Measurements from ENCODE around the gene INS.

INS gene

GRCh38 chr11:2202071-2202899, 41.3 kb upstream of the INS start:
- TF ChIP-seq, protein P1, sequence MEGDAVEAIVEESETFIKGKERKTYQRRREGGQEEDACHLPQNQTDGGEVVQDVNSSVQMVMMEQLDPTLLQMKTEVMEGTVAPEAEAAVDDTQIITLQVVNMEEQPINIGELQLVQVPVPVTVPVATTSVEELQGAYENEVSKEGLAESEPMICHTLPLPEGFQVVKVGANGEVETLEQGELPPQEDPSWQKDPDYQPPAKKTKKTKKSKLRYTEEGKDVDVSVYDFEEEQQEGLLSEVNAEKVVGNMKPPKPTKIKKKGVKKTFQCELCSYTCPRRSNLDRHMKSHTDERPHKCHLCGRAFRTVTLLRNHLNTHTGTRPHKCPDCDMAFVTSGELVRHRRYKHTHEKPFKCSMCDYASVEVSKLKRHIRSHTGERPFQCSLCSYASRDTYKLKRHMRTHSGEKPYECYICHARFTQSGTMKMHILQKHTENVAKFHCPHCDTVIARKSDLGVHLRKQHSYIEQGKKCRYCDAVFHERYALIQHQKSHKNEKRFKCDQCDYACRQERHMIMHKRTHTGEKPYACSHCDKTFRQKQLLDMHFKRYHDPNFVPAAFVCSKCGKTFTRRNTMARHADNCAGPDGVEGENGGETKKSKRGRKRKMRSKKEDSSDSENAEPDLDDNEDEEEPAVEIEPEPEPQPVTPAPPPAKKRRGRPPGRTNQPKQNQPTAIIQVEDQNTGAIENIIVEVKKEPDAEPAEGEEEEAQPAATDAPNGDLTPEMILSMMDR (IDR thresholded peaks at IDR 0.05; ENCODE audit: control insufficient read depth, insufficient read depth, low read depth, low read length, missing control alignments), result no peak
- no peak for DNase-seq (ENCODE audit: low read depth)
- no peak overlapping the region for H3K4me3 ChIP-seq (ENCODE audit: control insufficient read depth, low read depth, low read length)

DNA sequence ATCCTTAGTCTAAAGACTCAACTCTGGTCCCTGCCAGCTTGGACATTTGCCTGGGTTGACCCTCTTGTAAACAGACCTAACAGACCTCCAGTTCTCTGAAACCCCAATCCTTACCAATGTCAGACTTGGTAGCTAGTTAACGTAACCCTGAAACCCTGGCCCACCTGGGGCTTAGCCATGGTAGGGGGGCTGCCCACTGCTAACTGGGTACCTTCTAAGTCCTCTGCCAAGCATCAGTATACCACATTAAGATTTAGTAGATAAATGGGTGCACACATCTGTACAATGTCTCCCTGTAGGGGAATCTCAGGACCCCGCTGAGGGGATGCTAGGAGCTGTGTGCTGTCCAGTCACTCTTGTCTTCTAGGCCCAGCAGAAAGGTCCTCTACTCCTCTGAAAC, 40.5 kb upstream of the INS start:
- H3K4me3 ChIP-seq (ENCODE audit: control insufficient read depth, low read depth, low read length), result no peak overlapping the region
- TF ChIP-seq, protein P1 (IDR thresholded peaks at IDR 0.05; ENCODE audit: control insufficient read depth, insufficient read depth, low read depth, low read length, missing control alignments), result no peak
- DNase-seq (ENCODE audit: low read depth), result no peak

- H3K4me3 ChIP-seq (ENCODE audit: control insufficient read depth, low read depth, low read length), result no peak overlapping the region
- TF ChIP-seq, protein P1 (IDR thresholded peaks at IDR 0.05; ENCODE audit: control insufficient read depth, insufficient read depth, low read depth, low read length, missing control alignments), result no peak
- no peak for DNase-seq (ENCODE audit: low read depth)
These were observed 40.0 kb upstream of the INS start for GRCh38 chr11:2200957-2201519.

- DNase-seq (ENCODE audit: low read depth), result no peak
- H3K4me3 ChIP-seq (ENCODE audit: control insufficient read depth, low read depth, low read length), result no peak overlapping the region
- TF ChIP-seq, protein P1 (IDR thresholded peaks at IDR 0.05; ENCODE audit: control insufficient read depth, insufficient read depth, low read depth, low read length, missing control alignments), result no peak
These were observed 39.5 kb upstream of the INS start for GRCh38 chr11:2200536-2200935.

DNA sequence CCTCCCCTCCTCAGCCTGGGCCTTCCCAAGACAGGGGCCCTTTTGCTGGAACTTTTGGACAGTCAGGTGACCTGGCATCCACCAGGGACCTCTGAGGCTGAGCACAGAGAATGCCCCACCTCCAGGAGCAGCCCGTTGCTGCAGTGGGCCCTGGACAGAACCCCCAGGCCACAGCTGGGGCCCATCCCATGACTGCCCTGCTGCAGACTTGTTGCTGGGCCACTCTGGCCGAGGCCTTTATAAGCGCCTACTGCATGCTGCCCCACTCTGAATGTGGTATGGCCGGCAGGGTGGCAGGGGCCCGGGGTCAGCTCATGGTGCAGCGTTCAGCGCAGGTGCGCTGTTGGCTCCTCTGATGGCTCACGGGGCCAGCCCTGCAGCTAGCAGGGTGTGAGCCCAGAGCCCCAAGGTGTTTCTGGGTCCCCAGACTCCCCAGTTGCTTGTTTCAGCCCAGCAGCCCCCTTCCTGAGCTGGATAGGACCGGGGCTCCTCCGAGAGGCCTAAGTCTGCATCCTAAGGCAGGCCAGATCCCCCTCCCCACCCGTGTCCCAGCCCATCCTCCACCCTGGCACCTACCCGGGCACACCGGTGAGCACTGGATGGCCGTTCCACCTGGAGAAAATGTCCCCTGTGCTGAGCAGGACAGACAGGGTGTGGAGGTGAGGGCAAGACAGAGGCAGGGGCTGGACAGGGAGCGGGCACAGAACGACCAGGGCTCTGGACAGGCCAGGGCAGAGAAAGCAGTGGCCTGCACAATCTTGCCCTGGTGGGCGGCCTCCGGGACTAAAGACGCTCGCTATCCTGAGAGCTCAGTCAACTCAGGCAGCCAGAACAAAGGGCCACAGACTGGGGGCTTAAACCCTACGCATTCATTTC, 38.7 kb upstream of the INS start:
- no peak overlapping the region for H3K4me3 ChIP-seq (ENCODE audit: control insufficient read depth, low read depth, low read length)
- no peak for DNase-seq (ENCODE audit: low read depth)
- TF ChIP-seq, protein P1 (IDR thresholded peaks at IDR 0.05; ENCODE audit: control insufficient read depth, insufficient read depth, low read depth, low read length, missing control alignments), result no peak

DNA sequence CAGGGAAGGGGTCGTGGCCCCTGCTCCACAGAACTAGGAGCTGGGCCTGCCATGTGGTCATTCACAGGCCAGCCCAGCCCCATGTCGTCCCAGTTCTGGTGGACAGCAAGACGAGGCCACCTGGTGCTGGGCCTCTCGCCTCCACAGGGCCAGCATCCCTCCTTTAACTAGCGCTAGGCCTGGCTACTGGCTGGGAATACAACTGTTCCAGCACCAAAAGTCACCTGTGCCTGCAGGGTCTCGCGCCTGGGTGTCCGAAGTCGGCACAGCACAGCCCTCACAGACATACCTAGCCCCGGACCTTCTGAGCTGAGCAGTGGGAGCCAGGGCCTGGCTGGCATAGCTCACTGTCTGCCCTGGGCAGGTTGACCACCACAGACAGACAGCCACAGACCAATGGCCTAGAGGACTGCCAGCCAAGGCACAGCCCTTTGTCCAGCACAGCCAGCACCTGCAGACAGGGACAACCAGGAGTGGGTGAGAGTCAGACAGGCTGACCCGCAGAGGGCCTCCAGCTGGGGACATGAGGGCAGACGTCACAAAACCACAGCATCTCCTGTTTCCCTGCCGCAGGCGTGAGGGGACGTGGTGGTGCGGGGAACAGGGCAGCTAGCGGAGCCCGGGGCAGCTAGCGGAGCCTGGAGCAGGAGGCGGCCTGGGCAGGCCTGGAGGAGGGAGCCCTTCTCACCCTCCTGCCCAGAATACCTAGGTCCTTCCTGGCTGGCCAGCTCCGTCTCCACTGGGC, 37.8 kb upstream of the INS start:
- no peak overlapping the region for H3K4me3 ChIP-seq (ENCODE audit: control insufficient read depth, low read depth, low read length)
- TF ChIP-seq, protein P1 (IDR thresholded peaks at IDR 0.05; ENCODE audit: control insufficient read depth, insufficient read depth, low read depth, low read length, missing control alignments), result no peak
- DNase-seq (ENCODE audit: low read depth), result no peak
